ENCODE measurements around the gene ENOSF1. TPM values are rescaled to one million over a fixed set of nuclear protein-coding genes. Genes with fewer than 3 reads are reported as not detected.

The ENOSF1 gene
- total and polyA plus RNA-seq, 2 of the 13 experiments (the other 11 are each of a cell fraction or from before 2014, with no cell fraction given) = 37.6 to 40.1 TPM

- no peak for TF ChIP-seq REL (CRISPR knock-in tag; conservative IDR thresholded peaks at IDR 0.05)
- TF ChIP-seq ATF3 (CRISPR knock-in tag; IDR thresholded peaks at IDR 0.05) = no peak
- TF ChIP-seq RARA (CRISPR knock-in tag; IDR thresholded peaks at IDR 0.05) = 0 out of 2 replicates have a peak, but pooled peaks have one; percentile 9
- TF ChIP-seq HMGA1 (CRISPR knock-in tag; conservative IDR thresholded peaks at IDR 0.05) = no peak
- no peak for TF ChIP-seq CSRNP2 (CRISPR knock-in tag; conservative IDR thresholded peaks at IDR 0.05; ENCODE audit: low read depth)
- no peak for TF ChIP-seq ZNF333 (CRISPR knock-in tag; IDR thresholded peaks at IDR 0.05; ENCODE audit: borderline replicate concordance)
- TF ChIP-seq ZKSCAN8 (CRISPR knock-in tag; IDR thresholded peaks at IDR 0.05; ENCODE audit: borderline replicate concordance) = no peak
- no peak for TF ChIP-seq ZNF292 (CRISPR knock-in tag; IDR thresholded peaks at IDR 0.05; ENCODE audit: borderline replicate concordance, low read depth)
- ChIA-PET POLR2A (no interaction called here), CTCF (ENCODE audit: low intra/inter-chr PET ratio, low total read pairs) (no interaction called here)
- Histone ChIP-seq H3K9ac (ENCODE audit: insufficient read depth, low read depth, low read length) (no peak overlapping the region), H2AFZ (ENCODE audit: low read length) (no peak overlapping the region), H3K4me2 (ENCODE audit: low read depth, low read length) (no peak overlapping the region), H3K79me2 (ENCODE audit: insufficient read depth, low read length) (peaks cover 33% of the 10 kb centered on the region), H3K4me3 (replicated peaks in 1 of 3; ENCODE audit: insufficient read depth in 1 of 3, low read depth in 2 of 3, low read length in 3 of 3) (no peak overlapping the region), H3K27ac (ENCODE audit: extremely low read length, insufficient read depth, low read length) (peak overlapping the region; percentile 5), H3K36me3 (replicated peaks in 1 of 2; ENCODE audit: control insufficient read depth in 1 of 2, insufficient read depth in 2 of 2, low read length in 2 of 2) (no peaks in the 10 kb centered on the region), H3K4me1 (ENCODE audit: insufficient read depth, low read length) (peaks cover 75% of the 10 kb centered on the region), H3K27me3 (ENCODE audit: control insufficient read depth in 1 of 2, insufficient read depth in 2 of 2, low read length in 2 of 2) (no peaks in the 10 kb centered on the region), H4K20me1 (ENCODE audit: insufficient read depth, low read length) (no peaks in the 10 kb centered on the region), H3K9me3 (ENCODE audit: low read length) (no peaks in the 10 kb centered on the region)
- intact Hi-C loops (cut with micrococcal nuclease; ENCODE audit: unreplicated experiment) = loop anchor here (10.0 kb wide), 1 partner anchor 183 kb away; no protein-coding TSS in a partner anchor
- DNase-seq (ENCODE audit: low spot score) (peak; percentile 51), FAIRE-seq (no peak), ATAC-seq (no peak)
- in situ Hi-C loops (cut with HindIII; ENCODE audit: extremely low pct_ligation_motif_present, low pct_unique_long_range_greater_than_20kb) = no loop called here
- WGBS (ENCODE audit: low lambda C conversion rate) = 53% methylated on average over 4 of the region's 4 CpGs
- BruUV-seq (replicated peaks) = no TSS peak
Measured at GRCh38 chr18:652131-652530, 60.3 kb downstream of the ENOSF1 start.

All from HepG2 (cell line).